GM08714 (cell line): ENCODE data around the gene DSE.

ENCODE experiments used
- H3K4me3 ChIP-seq: fragments of 200-500 bp; sonication (Bioruptor generic); 2 replicates; pipeline ENCODE4 v1.5.1; 2014; ENCODE audit warnings: mild to moderate bottlenecking, low read length, inconsistent platforms
- ZNF274 ChIP-seq: IDR thresholded peaks from 2 replicates; pipeline ENCODE4 v1.6.1; 2012; ENCODE audit warnings: mild to moderate bottlenecking, low read depth, low read length

DSE gene

GRCh38 chr6:116433206-116433712 lies 62.5 kb downstream of the DSE start:
- no peak overlapping the region for H3K4me3 ChIP-seq
- no peak for TF ChIP-seq ZNF274

DNA sequence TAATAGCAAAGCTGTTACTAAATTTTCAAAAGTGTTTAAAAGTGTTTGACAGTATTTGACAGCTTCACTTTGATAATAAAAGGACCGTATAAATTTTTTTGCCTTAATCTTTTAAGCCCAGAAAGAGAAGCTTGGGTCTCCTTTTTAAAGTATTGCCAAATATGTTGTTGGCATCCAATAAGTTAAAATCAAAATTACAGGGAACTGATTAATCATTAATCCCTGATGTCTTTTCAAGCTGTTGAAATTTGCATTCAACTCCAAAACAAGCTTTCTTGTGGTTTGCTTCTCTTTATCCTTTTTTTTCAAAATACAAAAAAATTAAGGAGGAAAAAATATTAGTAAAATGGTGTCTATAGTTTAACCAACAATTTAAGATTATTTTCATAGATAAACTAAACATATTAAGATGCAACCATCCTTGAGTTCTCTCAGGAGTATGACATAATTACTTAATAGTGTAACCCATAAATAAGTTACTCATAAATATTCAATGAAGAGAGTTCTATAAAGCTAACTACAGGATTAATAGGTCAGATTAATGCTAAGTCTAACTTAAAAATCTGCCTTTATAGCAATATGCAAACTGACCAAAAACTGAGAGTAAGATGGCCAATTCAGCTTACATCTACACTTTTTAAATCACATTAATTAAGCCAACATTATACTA lies 63.4 kb downstream of the DSE start:
- H3K4me3 ChIP-seq, result no peak overlapping the region
- no peak for TF ChIP-seq ZNF274

GRCh38 chr6:116436586-116436985 lies 65.8 kb downstream of the DSE start:
- no peak for TF ChIP-seq ZNF274
- H3K4me3 ChIP-seq, result no peak overlapping the region

DNA sequence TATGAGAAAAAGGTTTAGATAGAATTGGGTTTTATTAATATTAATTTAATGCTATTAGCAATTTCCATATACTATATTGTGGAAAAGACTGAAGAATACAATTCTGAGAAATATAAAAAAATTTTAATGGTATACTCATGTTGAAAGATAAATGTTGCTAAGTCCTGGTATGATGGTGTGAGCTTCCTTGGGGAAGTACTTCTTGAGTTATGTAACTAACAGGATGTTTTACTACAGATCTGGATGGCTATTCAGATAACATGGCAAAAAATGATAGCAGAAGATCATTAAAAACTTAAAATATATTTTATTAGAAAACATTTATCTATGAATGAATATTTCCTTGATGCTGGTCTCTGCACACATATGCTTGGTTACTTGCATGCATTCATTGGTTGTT lies 66.9 kb downstream of the DSE start:
- TF ChIP-seq ZNF274, result no peak

GRCh38 chr6:116438590-116439448 lies 68.1 kb downstream of the DSE start:
- no peak overlapping the region for H3K4me3 ChIP-seq
- no peak for TF ChIP-seq ZNF274

More for the DNA sequence above, 66.9 kb downstream of the DSE start:
- H3K4me3 ChIP-seq, result no peak overlapping the region

GRCh38 chr6:116439522-116440051 lies 68.8 kb downstream of the DSE start:
- TF ChIP-seq ZNF274, result no peak

GRCh38 chr6:116443105-116443504 lies 72.4 kb downstream of the DSE start:
- no peak overlapping the region for H3K4me3 ChIP-seq
- no peak for TF ChIP-seq ZNF274

More at GRCh38 chr6:116439522-116440051, 68.8 kb downstream of the DSE start:
- no peak overlapping the region for H3K4me3 ChIP-seq

DNA sequence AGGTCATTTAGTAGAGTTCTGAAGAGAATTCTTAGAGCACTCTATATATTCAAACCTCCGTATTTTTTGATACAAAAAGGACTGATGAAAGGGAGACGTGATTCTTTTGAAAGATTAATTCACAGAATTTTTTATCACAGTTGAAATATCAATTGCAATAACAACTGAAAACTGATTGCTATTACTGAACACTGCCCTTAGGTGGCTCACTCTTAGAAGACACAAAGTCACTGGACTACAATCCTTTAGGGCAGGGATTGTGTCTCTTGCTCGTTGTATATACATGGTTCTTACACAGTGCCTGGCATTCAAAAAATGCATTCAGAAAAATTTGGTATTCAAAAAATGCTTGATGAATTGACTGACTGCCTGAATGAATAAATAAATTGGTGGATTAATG lies 73.3 kb downstream of the DSE start:
- TF ChIP-seq ZNF274, result no peak
- no peak overlapping the region for H3K4me3 ChIP-seq

DNA sequence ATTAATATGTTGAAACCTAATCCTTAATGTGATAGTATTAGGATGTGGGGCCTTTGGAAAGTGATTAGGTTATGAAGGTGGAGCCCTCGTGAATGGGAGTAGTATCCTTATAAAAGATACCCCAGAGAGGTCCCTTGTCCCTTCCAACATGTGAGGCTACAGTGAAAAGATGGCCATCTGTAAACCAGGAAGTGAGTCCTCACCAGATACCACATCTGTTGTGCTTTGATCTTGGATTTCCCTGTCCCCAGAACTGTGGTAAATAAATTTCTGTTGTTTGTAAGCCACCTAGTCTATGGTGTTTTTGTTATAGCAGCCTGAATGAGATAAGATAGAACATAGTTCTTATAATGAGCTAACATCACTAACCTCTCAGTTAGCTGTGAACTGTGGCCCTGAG lies 73.8 kb downstream of the DSE start:
- no peak for TF ChIP-seq ZNF274
- H3K4me3 ChIP-seq, result no peak overlapping the region

DNA sequence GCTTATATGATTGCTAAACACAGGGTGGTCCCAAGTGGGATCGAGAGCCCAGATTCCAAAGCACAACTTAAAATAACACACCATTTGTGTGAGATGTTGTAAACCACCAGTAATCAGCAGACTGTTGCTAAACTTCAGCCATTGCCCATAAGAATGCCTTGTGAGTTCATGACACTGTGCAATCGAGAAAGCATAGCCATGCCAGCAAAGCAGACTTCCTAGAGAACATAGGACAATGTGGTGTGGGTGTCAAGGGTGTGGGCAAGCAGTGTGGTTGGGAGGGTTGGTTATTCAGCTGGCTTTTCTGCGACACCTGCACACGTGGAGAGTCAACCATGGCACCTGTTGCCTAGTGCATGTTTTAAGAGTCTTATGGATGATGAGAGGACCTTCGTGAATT lies 74.4 kb downstream of the DSE start:
- no peak for TF ChIP-seq ZNF274
- no peak overlapping the region for H3K4me3 ChIP-seq

DNA sequence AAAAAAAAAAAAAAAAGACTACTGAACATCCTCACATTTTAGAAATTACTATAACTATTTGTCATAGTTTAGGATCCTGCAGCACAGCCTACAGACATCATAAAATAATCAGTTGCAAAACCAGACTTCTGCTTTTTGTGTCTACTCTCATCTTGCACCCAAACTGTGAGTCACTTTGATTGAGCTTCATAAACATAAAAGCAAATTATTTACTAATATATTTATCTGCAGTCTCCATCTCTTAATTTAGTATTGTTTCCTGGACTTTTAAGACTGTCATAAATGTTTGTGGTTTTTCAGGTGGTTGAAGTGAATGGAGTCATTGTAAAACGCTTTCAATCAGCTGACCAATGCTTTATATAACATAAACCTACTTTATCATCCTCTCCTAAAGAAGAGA lies 75.7 kb downstream of the DSE start:
- TF ChIP-seq ZNF274, result no peak
- H3K4me3 ChIP-seq, result no peak overlapping the region

DNA sequence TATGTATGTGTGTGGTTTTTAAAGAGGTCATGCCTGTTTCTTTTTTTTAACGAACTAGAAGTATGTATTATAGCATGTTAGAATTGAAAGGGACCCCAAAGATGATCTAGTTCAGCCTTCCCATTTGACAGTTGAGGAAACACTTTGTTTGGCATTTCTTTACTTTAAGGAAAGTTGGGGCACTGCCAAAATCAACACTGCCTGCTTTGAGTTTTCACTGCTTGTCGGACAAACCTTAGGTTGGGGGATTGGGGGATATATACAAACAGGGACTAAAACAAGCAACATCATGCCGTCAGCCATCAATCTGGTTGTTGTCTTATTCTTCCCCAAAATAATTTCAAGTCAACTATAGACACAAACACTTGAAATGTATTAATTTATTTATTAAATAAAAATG lies 76.3 kb downstream of the DSE start:
- TF ChIP-seq ZNF274, result no peak
- no peak overlapping the region for H3K4me3 ChIP-seq

GRCh38 chr6:116447496-116448011 lies 76.8 kb downstream of the DSE start:
- H3K4me3 ChIP-seq, result no peak overlapping the region
- no peak for TF ChIP-seq ZNF274

DNA sequence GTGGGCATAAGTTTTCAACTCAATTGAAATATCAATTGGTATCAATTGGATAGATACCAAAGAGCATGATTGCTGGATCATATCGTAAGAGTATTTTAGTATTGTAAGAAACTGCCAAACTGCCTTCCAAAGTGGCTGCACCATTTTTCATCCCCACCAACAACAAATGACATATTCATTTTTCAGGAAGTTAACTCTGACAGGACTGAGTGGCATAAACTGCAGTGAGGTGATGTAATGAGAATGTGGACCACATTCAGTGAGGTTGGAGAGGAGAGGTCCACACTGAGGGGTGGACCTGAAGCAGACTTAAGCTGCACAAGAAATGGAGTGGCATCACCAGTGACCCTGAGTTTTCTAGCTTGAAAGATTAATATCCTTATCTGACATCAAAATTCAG lies 78.8 kb downstream of the DSE start:
- TF ChIP-seq ZNF274, result no peak
- H3K4me3 ChIP-seq, result no peak overlapping the region
